Right lobe of liver (tissue), 6 donors: Measurements from ENCODE around the gene NKAIN4. TPM values are rescaled to one million over a fixed set of nuclear protein-coding genes. Genes with fewer than 3 reads are reported as not detected.
A peak's percentile ranks its signal among the peaks of the same experiment; 100 is the strongest.

Experiments used
- ATAC-seq, 4 donors: fragments of 200-7000 bp; cut with Tn5 transposase; one replicate each; pipeline ENCODE4 v1.9.1; 2020; ENCODE audit warnings: mild to moderate bottlenecking in 4 of 4, moderate library complexity in 4 of 4
- DNase-seq, 3 donors: peaks; one replicate each; pipeline ENCODE4 v3.0.0-alpha.2; 2020
- H3K27ac ChIP-seq, 3 donors: fragments of 200-600 bp; one replicate each; pipeline ENCODE4 v1.8.0; 2022
- H3K27me3 ChIP-seq, 2 donors: fragments of 200-600 bp; one replicate each; pipeline ENCODE4 v1.8.0; 2022
- H3K36me3 ChIP-seq, 4 donors: fragments of 200-600 bp; sonication (generic) in 1 of 4; one replicate each; pipeline versions ENCODE4 v1.5.1 to v1.8.0; 2017 to 2022; ENCODE audit warnings: control low read depth in 1 of 4
- H3K4me1 ChIP-seq, 4 donors: fragments of 200-600 bp; sonication (generic) in 1 of 4; one replicate each; pipeline versions ENCODE4 v1.5.1 to v1.8.0; 2017 to 2022; ENCODE audit warnings: control low read depth in 1 of 4
- H3K4me3 ChIP-seq, 3 donors: fragments of 200-600 bp; one replicate each; pipeline ENCODE4 v1.8.0; 2022
- H3K9me3 ChIP-seq, 4 donors: fragments of 200-600 bp; sonication (generic) in 1 of 4; one replicate each; pipeline versions ENCODE4 v1.5.1 to v1.8.0; 2017 to 2022; ENCODE audit warnings: control low read depth in 1 of 4
- CTCF ChIP-seq, 4 donors: fragments of 200-600 bp in 3 of 4; fragments of 450-650 bp in 1 of 4; IDR thresholded peaks; one replicate each; pipeline versions ENCODE4 v1.5.1 to v1.8.0; 2016 to 2022; ENCODE audit warnings: antibody characterized with exemption in 4 of 4, mild to moderate bottlenecking in 2 of 4
- POLR2A ChIP-seq: fragments of 450-650 bp; IDR thresholded peaks from one replicate; pipeline ENCODE4 v1.6.1; 2017; ENCODE audit warnings: antibody characterized with exemption, mild to moderate bottlenecking
- WGBS: methylation state at CpG from one replicate; pipeline ENCODE4 v1.1.6; 2018; ENCODE audit warnings: low coverage, low lambda C conversion rate; ENCODE audit not compliant: insufficient coverage; ENCODE audit errors: missing lambda C conversion rate; 5-methylcytosine and 5-hydroxymethylcytosine counted together
- intact Hi-C, 2 donors: fragments of 100-400 bp; cut with DNase I; formaldehyde crosslinking; loops; one replicate each; pipeline versions ENCODE4 v1.11.2 to v1.14.1; 2022
- total RNA-seq, 6 experiments: library from RNA; depleted of rRNA in 2 of 6; stranded (reverse); fragments of >200 nt in 2 of 6; fragmentation: NEBNext Ultra II Directional in 3 of 6; extraction: Animal tissue kit (Norgen Biotek cat#: 25700) in 3 of 6; gene quantifications; one replicate each; pipeline versions ENCODE4 v1.1.0 to v1.2.4, GENCODE V29; 2016 to 2023
- donor health status: DM: no; HTN: yes; CAD: no.
- donor health status: DM: no; HTN: no; CAD: no.
- donor health status: DM: no; HTN: no; CAD: no.
- donor health status: DM: no; HTN: yes; CAD: no.
- donor health status: DM: no; HTN: yes; CAD: no.

The NKAIN4 gene
- total RNA-seq, 6 experiments from 2014 or later = not detected

GRCh38 chr20:63217706-63218105 is 36.6 kb downstream of the NKAIN4 start:
- Histone ChIP-seq H3K36me3 (peaks cover 0 to 12% (median 2%) of the 10 kb centered on the region in 4 donors), H3K27ac (no peak overlapping the region), H3K4me1 (peaks cover 0 to 14% (median 6%) of the 10 kb centered on the region in 4 donors), H3K9me3 (no peaks in the 10 kb centered on the region), H3K27me3 (no peaks in the 10 kb centered on the region), H3K4me3 (no peak overlapping the region)
- intact Hi-C loops = no loop called here
- no peak for DNase-seq
- 100% methylated on average over 1 of the region's 7 CpGs for WGBS
- no peak for ATAC-seq
- TF ChIP-seq POLR2A (no peak), CTCF (IDR thresholded peaks at IDR 0.05) (no peak)

GRCh38 chr20:63216849-63217471 is 37.3 kb downstream of the NKAIN4 start:
- DNase-seq (no peak), ATAC-seq (no peak)
- intact Hi-C loops = no loop called here
- Histone ChIP-seq H3K27me3 (no peaks in the 10 kb centered on the region), H3K4me1 (peaks cover 0 to 14% (median 6%) of the 10 kb centered on the region in 4 donors), H3K9me3 (no peaks in the 10 kb centered on the region), H3K27ac (peak overlapping the region in 1 of 3 donors; percentile 64), H3K36me3 (peaks cover 0 to 19% (median 2%) of the 10 kb centered on the region in 4 donors), H3K4me3 (peak overlapping the region; percentile 72 to 79 (median 79))
- TF ChIP-seq POLR2A = no peak
- TF ChIP-seq CTCF (IDR thresholded peaks at IDR 0.05) = no peak
- 72% methylated on average over 6 of the region's 13 CpGs for WGBS

- Histone ChIP-seq H3K36me3 (peaks cover 0 to 24% (median 2%) of the 10 kb centered on the region in 4 donors), H3K27ac (peak within 1 kb of the TSS; percentile 64 to 85 (median 78)), H3K27me3 (no peaks in the 10 kb centered on the region), H3K4me1 (peaks cover 0 to 14% (median 6%) of the 10 kb centered on the region in 4 donors), H3K4me3 (peak within 1 kb of the TSS; percentile 79 to 95 (median 79)), H3K9me3 (no peaks in the 10 kb centered on the region)
- intact Hi-C loops = no loop called here
- ATAC-seq (peak; percentile 96 to 98 (median 96)), DNase-seq (peak; percentile 98)
- WGBS = 0% methylated on average over 1 of the region's 96 CpGs
- TF ChIP-seq CTCF (IDR thresholded peaks at IDR 0.05) = no peak
- TF ChIP-seq POLR2A = peak; percentile 75
Observed at GRCh38 chr20:63216041-63216848, 38.0 kb downstream of the NKAIN4 start, which contains the start of gene YTHDF1. Gene YTHDF1, minus strand, starts transcription at chr20:63216131. Its CDS starts 239 bp downstream, at chr20:63215892.

GRCh38 chr20:63215101-63216040 is 38.9 kb downstream of the NKAIN4 start:
- Histone ChIP-seq H3K36me3 (peaks cover 0 to 30% (median 2%) of the 10 kb centered on the region in 4 donors), H3K4me1 (peaks cover 0 to 14% (median 6%) of the 10 kb centered on the region in 4 donors)
- peak in 1 of 3 donors; percentile 47 for DNase-seq

More at GRCh38 chr20:63215101-63216040, 38.9 kb downstream of the NKAIN4 start:
- H3K4me3 ChIP-seq = peak overlapping the region; percentile 79 to 95 (median 79)
- ATAC-seq = peak in 3 of 4 donors; percentile 6 to 32 (median 18)
- H3K27ac ChIP-seq = peak overlapping the region; percentile 54 to 85 (median 78)
- 4% methylated on average over 24 of the region's 81 CpGs for WGBS
- H3K9me3 ChIP-seq = no peaks in the 10 kb centered on the region
- TF ChIP-seq CTCF (IDR thresholded peaks at IDR 0.05) = peak in 3 of 4 donors; percentile 24 to 29 (median 29)
- TF ChIP-seq POLR2A = no peak
- intact Hi-C loops = no loop called here
- H3K27me3 ChIP-seq = no peaks in the 10 kb centered on the region
